Measurements from ENCODE around the gene C1orf210. TPM values are rescaled to one million over a fixed set of nuclear protein-coding genes. Genes with fewer than 3 reads are reported as not detected.

Gene C1orf210
- polyA plus RNA-seq, 1 experiment: not detected

GRCh38 chr1:43306688-43307457, 21.5 kb upstream of the C1orf210 start:
- CTCF ChIA-PET: interaction anchor here (0.7 to 1.5 kb wide), 2 partner anchors 12 to 13 kb away, joined by 3 to 4 read pairs; no protein-coding TSS in a partner anchor
- DNase-seq (ENCODE audit: low read depth): no peak
- H3K27me3 ChIP-seq (ENCODE audit: control insufficient read depth, insufficient read depth, low read length): peaks cover 1% of the 10 kb centered on the region; the same call in 1 of the 2 replicates
- TF ChIP-seq CTCF (IDR thresholded peaks at IDR 0.05; ENCODE audit: insufficient read depth, low read depth, low read length): no peak
- POLR2A ChIA-PET: no interaction called here
- H3K36me3 ChIP-seq (ENCODE audit: control insufficient read depth, insufficient read depth, low read length): no peaks in the 10 kb centered on the region
- no peak overlapping the region for H3K4me3 ChIP-seq (ENCODE audit: low read depth, low read length)

DNA sequence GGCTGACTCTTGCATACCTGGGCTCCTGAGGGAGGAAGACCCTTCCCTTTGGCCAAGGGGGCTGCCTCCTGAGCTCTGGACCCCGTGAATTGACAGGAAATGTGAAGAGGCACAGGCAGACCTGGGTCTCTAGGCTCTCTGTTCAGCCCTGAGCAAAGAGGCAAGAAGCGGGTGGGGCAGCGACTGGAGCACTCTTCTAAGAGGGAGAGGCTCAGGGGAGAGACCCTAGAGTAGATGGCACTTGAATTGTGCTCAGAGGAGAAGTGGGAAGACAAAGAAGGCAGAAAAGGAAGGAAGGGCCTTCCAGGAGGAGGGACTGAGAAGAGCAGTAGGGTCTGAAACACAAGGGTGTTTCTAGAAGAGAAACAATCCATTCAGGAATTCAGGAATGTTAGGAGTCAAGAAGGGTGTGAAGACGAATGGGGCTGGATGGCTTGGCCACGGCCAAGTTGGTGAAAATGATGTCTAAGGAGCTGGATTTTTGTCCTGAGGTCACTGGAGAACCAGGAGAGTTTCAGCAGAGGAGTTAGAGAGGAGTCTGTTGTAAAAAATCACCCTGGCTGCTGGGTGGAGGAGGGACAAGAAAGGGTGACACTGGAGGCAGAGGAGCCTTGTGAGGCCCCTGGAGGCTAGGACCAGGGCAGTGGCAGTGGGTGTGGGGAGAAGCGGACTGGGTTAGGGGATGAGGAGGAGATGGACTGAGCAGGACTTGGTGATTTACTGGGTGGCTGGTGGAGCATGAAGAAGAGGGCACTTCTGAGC, 20.7 kb upstream of the C1orf210 start:
- CTCF ChIA-PET: interaction anchor here (1.5 kb wide), 1 partner anchor 14 kb away, joined by 4 read pairs; no protein-coding TSS in a partner anchor
- no peak for DNase-seq (ENCODE audit: low read depth)
- Histone ChIP-seq H3K27me3 (ENCODE audit: control insufficient read depth, insufficient read depth, low read length) (peaks cover 1% of the 10 kb centered on the region; the same call in 1 of the 2 replicates), H3K4me3 (ENCODE audit: low read depth, low read length) (no peak overlapping the region), H3K36me3 (ENCODE audit: control insufficient read depth, insufficient read depth, low read length) (no peaks in the 10 kb centered on the region)
- TF ChIP-seq CTCF (IDR thresholded peaks at IDR 0.05; ENCODE audit: insufficient read depth, low read depth, low read length): no peak
- POLR2A ChIA-PET: no interaction called here

GRCh38 chr1:43305461-43305860, 20.1 kb upstream of the C1orf210 start:
- no peak for DNase-seq (ENCODE audit: low read depth)
- ChIA-PET CTCF (no interaction called here), POLR2A (no interaction called here)
- Histone ChIP-seq H3K27me3 (ENCODE audit: control insufficient read depth, insufficient read depth, low read length) (peaks cover 1% of the 10 kb centered on the region; the same call in 1 of the 2 replicates), H3K36me3 (ENCODE audit: control insufficient read depth, insufficient read depth, low read length) (no peaks in the 10 kb centered on the region), H3K4me3 (ENCODE audit: low read depth, low read length) (no peak overlapping the region)
- no peak for TF ChIP-seq CTCF (IDR thresholded peaks at IDR 0.05; ENCODE audit: insufficient read depth, low read depth, low read length)

DNA sequence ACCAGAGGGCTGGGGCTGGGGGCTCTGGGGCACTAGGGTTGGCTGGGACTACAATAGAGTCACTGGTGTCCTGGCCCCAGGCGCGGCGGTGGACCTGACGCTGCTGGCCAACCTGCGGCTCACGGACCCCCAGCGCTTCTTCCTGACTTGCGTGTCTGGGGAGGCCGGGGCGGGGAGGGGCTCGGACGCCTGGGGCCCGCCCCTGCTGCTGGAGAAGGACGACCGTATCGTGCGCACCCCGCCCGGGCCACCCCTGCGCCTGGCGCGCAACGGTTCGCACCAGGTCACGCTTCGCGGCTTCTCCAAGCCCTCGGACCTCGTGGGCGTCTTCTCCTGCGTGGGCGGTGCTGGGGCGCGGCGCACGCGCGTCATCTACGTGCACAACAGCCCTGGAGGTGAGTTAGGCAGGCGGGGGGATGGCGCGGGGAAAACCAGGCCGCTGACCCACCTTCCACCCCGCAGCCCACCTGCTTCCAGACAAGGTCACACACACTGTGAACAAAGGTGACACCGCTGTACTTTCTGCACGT, 19.5 kb upstream of the C1orf210 start:
- H3K4me3 ChIP-seq (ENCODE audit: low read depth, low read length): no peak overlapping the region
- H3K27me3 ChIP-seq (ENCODE audit: control insufficient read depth, insufficient read depth, low read length): peaks cover 1% of the 10 kb centered on the region; the same call in 1 of the 2 replicates
- no peak for DNase-seq (ENCODE audit: low read depth)
- TF ChIP-seq CTCF (IDR thresholded peaks at IDR 0.05; ENCODE audit: insufficient read depth, low read depth, low read length): no peak
- POLR2A ChIA-PET: no interaction called here
- no peaks in the 10 kb centered on the region for H3K36me3 ChIP-seq (ENCODE audit: control insufficient read depth, insufficient read depth, low read length)
- CTCF ChIA-PET: no interaction called here

- Histone ChIP-seq H3K4me3 (ENCODE audit: low read depth, low read length) (no peak overlapping the region), H3K27me3 (ENCODE audit: control insufficient read depth, insufficient read depth, low read length) (peaks cover 1% of the 10 kb centered on the region; the same call in 1 of the 2 replicates), H3K36me3 (ENCODE audit: control insufficient read depth, insufficient read depth, low read length) (no peaks in the 10 kb centered on the region)
- CTCF ChIA-PET: interaction anchor here (0.6 to 1.2 kb wide), 2 partner anchors 10 to 595 kb away, joined by 3 read pairs; no protein-coding TSS in a partner anchor
- no peak for DNase-seq (ENCODE audit: low read depth)
- POLR2A ChIA-PET: no interaction called here
- no peak for TF ChIP-seq CTCF (IDR thresholded peaks at IDR 0.05; ENCODE audit: insufficient read depth, low read depth, low read length)
These were observed 18.9 kb upstream of the C1orf210 start for GRCh38 chr1:43304314-43304681.
